GM21526 (cell line): Measurements from ENCODE around the gene CLDN2.
"Not testable (repeated sequence)": the region's sequence is repeated elsewhere in the genome, so short reads cannot be mapped to it uniquely, and the experiment has no call there.

Experiments used
- ATAC-seq: cut with Tn5 transposase; IDR thresholded peaks from one replicate; pipeline ENCODE4 v1.9.1; 2021; ENCODE audit warnings: moderate library complexity; ENCODE audit not compliant: unreplicated experiment, low FRiP score

CLDN2 gene

GRCh38 chrX:106919932-106920452, at the start of gene CLDN2:
Gene CLDN2, plus strand, starts transcription at chrX:106920402. Its CDS starts 7,827 bp downstream, at chrX:106928229.
- ATAC-seq = no peak

GRCh38 chrX:106872796-106873195, 47.4 kb upstream of the CLDN2 start:
- not testable (repeated sequence) for ATAC-seq

GRCh38 chrX:106874075-106874474, 46.1 kb upstream of the CLDN2 start:
- peak; percentile 55 for ATAC-seq

- ATAC-seq = no peak
These were observed 45.1 kb upstream of the CLDN2 start for GRCh38 chrX:106875151-106875550.

GRCh38 chrX:106889468-106889867, 30.7 kb upstream of the CLDN2 start:
- no peak for ATAC-seq

GRCh38 chrX:106891762-106892460, 28.3 kb upstream of the CLDN2 start:
- ATAC-seq = no peak

GRCh38 chrX:106894392-106894909, 25.8 kb upstream of the CLDN2 start:
- peak; percentile 87 for ATAC-seq

GRCh38 chrX:106894978-106895452, 25.2 kb upstream of the CLDN2 start:
- ATAC-seq = no peak

- ATAC-seq = no peak
These were observed 22.9 kb upstream of the CLDN2 start for GRCh38 chrX:106897259-106897658.

- ATAC-seq = peak; percentile 58
These were observed 21.7 kb upstream of the CLDN2 start for GRCh38 chrX:106898462-106898861.

- ATAC-seq = no peak
These were observed 20.9 kb upstream of the CLDN2 start for GRCh38 chrX:106899276-106899675.

- ATAC-seq = no peak
These were observed 20.4 kb upstream of the CLDN2 start for GRCh38 chrX:106899841-106900240.

GRCh38 chrX:106901341-106901740, 18.9 kb upstream of the CLDN2 start:
- ATAC-seq = no peak

GRCh38 chrX:106901781-106902219, 18.4 kb upstream of the CLDN2 start:
- no peak for ATAC-seq

GRCh38 chrX:106902684-106903083, 17.5 kb upstream of the CLDN2 start:
- ATAC-seq = no peak

- no peak for ATAC-seq
These were observed 16.8 kb upstream of the CLDN2 start, which contains the start of gene RIPPLY1 for GRCh38 chrX:106903291-106903824. Gene RIPPLY1, minus strand, starts transcription at chrX:106903341. Its CDS starts 54 bp downstream, at chrX:106903287.

GRCh38 chrX:106903856-106904528, 16.2 kb upstream of the CLDN2 start:
- ATAC-seq = no peak

- ATAC-seq = no peak
These were observed 15.0 kb upstream of the CLDN2 start for GRCh38 chrX:106905064-106905708.

GRCh38 chrX:106906361-106906760, 13.8 kb upstream of the CLDN2 start:
- no peak for ATAC-seq

- ATAC-seq = no peak
These were observed 7.3 kb upstream of the CLDN2 start for GRCh38 chrX:106912864-106913263.
